ENCODE results near the gene ACKR4. TPM values are rescaled to one million over a fixed set of nuclear protein-coding genes. Genes with fewer than 3 reads are reported as not detected.

ACKR4 gene
- total and polyA plus RNA-seq, 9 of the 15 experiments (the other 6 are each of a cell fraction or from before 2014, with no cell fraction given): 0.04 to 0.06 TPM; not detected in 7

GRCh38 chr3:132622148-132622547 lies 25.1 kb downstream of the ACKR4 start:
- H3K4me2 ChIP-seq (ENCODE audit: insufficient read depth, low read length): no peak overlapping the region
- no peaks in the 10 kb centered on the region for H4K20me1 ChIP-seq (replicated peaks; ENCODE audit: control insufficient read depth, insufficient read depth, low read length)
- WGBS (ENCODE audit: insufficient coverage, low coverage, missing lambda C conversion rate): 27% methylated on average over 1 of the region's 1 CpG
- no peak overlapping the region for H2AFZ ChIP-seq (ENCODE audit: low read depth, low read length)
- H3K79me2 ChIP-seq (ENCODE audit: control insufficient read depth, insufficient read depth, low read length): no peaks in the 10 kb centered on the region
- ATAC-seq (no peak), FAIRE-seq (no peak), DNase-seq (ENCODE audit: extremely low read depth in 1 of 4, low spot score in 3 of 4) (no peak)
- H3K9ac ChIP-seq (ENCODE audit: insufficient read depth in 1 of 2, low read depth in 2 of 2, low read length in 2 of 2): no peak overlapping the region
- ChIA-PET CTCF (ENCODE audit: low intra/inter-chr PET ratio) (no interaction called here), POLR2A (no interaction called here)
- H3K4me3 ChIP-seq: no peak overlapping the region
- H3K4me1 ChIP-seq (replicated peaks in 1 of 2; ENCODE audit: control insufficient read depth in 2 of 2, insufficient read depth in 2 of 2, low read length in 2 of 2): no peaks in the 10 kb centered on the region
- no peaks in the 10 kb centered on the region for H3K27me3 ChIP-seq (ENCODE audit: control insufficient read depth in 2 of 2, insufficient read depth in 2 of 2, low read length in 2 of 2)
- no peak for TF ChIP-seq ZNF551 (CRISPR knock-in tag; IDR thresholded peaks at IDR 0.05)
- H3K27ac ChIP-seq (ENCODE audit: extremely low read depth, low read depth, low read length): no peak overlapping the region
- in situ Hi-C loops (cut with MboI) (no loop called here), intact Hi-C loops (cut with micrococcal nuclease) (no loop called here)
- H3K9me3 ChIP-seq (replicated peaks; ENCODE audit: control insufficient read depth, insufficient read depth, low read depth, low read length): no peaks in the 10 kb centered on the region
- BruUV-seq (replicated peaks): no TSS peak
- H3K36me3 ChIP-seq (ENCODE audit: control insufficient read depth, insufficient read depth, low read length): no peaks in the 10 kb centered on the region
- H3K9me1 ChIP-seq (ENCODE audit: control insufficient read depth, insufficient read depth, low read length): no peaks in the 10 kb centered on the region

- intact Hi-C loops (cut with micrococcal nuclease) (no loop called here), in situ Hi-C loops (cut with MboI) (no loop called here)
- Histone ChIP-seq H3K79me2 (ENCODE audit: control insufficient read depth, insufficient read depth, low read length) (no peaks in the 10 kb centered on the region), H3K4me1 (replicated peaks in 1 of 2; ENCODE audit: control insufficient read depth in 2 of 2, insufficient read depth in 2 of 2, low read length in 2 of 2) (no peaks in the 10 kb centered on the region), H3K27me3 (ENCODE audit: control insufficient read depth in 2 of 2, insufficient read depth in 2 of 2, low read length in 2 of 2) (no peaks in the 10 kb centered on the region), H2AFZ (ENCODE audit: low read depth, low read length) (no peak overlapping the region), H3K9ac (ENCODE audit: insufficient read depth in 1 of 2, low read depth in 2 of 2, low read length in 2 of 2) (no peak overlapping the region), H3K9me3 (replicated peaks; ENCODE audit: control insufficient read depth, insufficient read depth, low read depth, low read length) (no peaks in the 10 kb centered on the region), H3K9me1 (ENCODE audit: control insufficient read depth, insufficient read depth, low read length) (no peaks in the 10 kb centered on the region), H3K36me3 (ENCODE audit: control insufficient read depth, insufficient read depth, low read length) (no peaks in the 10 kb centered on the region), H3K4me3 (no peak overlapping the region), H4K20me1 (replicated peaks; ENCODE audit: control insufficient read depth, insufficient read depth, low read length) (no peaks in the 10 kb centered on the region), H3K4me2 (ENCODE audit: insufficient read depth, low read length) (no peak overlapping the region), H3K27ac (ENCODE audit: extremely low read depth, low read depth, low read length) (no peak overlapping the region)
- POLR2A ChIA-PET: no interaction called here
- WGBS (ENCODE audit: insufficient coverage, low coverage, missing lambda C conversion rate): 100% methylated on average over 1 of the region's 1 CpG
- BruUV-seq (replicated peaks): no TSS peak
- no peak for DNase-seq (ENCODE audit: extremely low read depth in 1 of 4, low spot score in 3 of 4)
- no peak for FAIRE-seq
- CTCF ChIA-PET (ENCODE audit: low intra/inter-chr PET ratio): no interaction called here
- ATAC-seq: no peak
- TF ChIP-seq ELK3 (CRISPR knock-in tag; IDR thresholded peaks at IDR 0.05) (no peak), NR0B1 (IDR thresholded peaks at IDR 0.05; ENCODE audit: partially characterized antibody) (no peak), IFI16 (CRISPR knock-in tag; IDR thresholded peaks at IDR 0.05) (no peak), ARNT (IDR thresholded peaks at IDR 0.05) (no peak), TAF15 (IDR thresholded peaks at IDR 0.05; ENCODE audit: low read depth, low read length) (no peak), SIRT6 (IDR thresholded peaks at IDR 0.05; ENCODE audit: low read depth, low read length) (no peak), RBFOX2 (IDR thresholded peaks at IDR 0.05; ENCODE audit: low read depth, low read length) (no peak), ASH1L (IDR thresholded peaks at IDR 0.05; ENCODE audit: borderline replicate concordance, low read depth, partially characterized antibody) (no peak), ZNF639 (CRISPR knock-in tag; conservative IDR thresholded peaks at IDR 0.05 in 1 of 2, IDR thresholded peaks at IDR 0.05 in 1 of 2) (no peak), ZNF830 (CRISPR knock-in tag; IDR thresholded peaks at IDR 0.05) (no peak), IRF9 (tag; IDR thresholded peaks at IDR 0.05) (no peak)
Observed at GRCh38 chr3:132622761-132623160, 25.7 kb downstream of the ACKR4 start.

Measured in K562 (cell line).